ENCODE measurements around the gene SLC9C2. TPM values are rescaled to one million over a fixed set of nuclear protein-coding genes. Genes with fewer than 3 reads are reported as not detected.
"Not testable (repeated sequence)": the region's sequence is repeated elsewhere in the genome, so short reads cannot be mapped to it uniquely, and the experiment has no call there.

Gene SLC9C2
- total RNA-seq, 1 experiment from 2014 or later, result not detected

DNA sequence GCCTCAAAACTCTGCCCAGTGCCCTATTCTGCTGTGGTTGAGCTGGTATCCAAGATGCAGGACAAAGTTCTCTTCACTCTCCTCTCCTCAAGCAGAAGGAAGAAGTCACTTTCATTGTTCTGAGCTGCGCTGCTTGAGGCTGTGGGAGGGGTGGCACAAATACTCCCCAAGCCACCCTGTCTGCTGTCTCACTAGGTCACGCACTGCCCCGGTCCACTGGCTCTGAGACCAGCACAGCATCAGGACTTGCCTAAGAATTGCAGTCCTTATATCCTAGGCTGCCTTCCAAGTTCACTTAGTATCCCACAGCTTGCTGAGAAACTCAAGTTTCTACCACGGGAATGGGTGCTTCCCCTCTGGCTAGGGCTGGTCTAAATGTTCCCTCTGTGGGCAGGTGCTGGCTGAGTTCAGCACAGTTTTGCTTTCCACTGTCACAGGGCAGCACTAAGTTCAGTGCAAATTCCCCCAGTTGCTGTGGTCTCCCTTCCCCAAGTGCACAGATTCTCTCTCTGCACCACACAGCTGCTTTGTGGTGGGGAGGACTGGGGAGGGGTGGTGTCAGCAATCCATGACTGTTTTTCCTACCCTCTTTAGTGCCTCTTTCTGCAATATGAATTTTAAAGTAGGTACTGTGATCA, 32.4 kb downstream of the SLC9C2 start:
- no peaks in the 10 kb centered on the region for H3K36me3 ChIP-seq (ENCODE audit: insufficient read depth, low read length)
- no peaks in the 10 kb centered on the region for H3K9me2 ChIP-seq (replicated peaks; ENCODE audit: insufficient read depth, low read length)
- no peak overlapping the region for H3K4me2 ChIP-seq (ENCODE audit: low read depth, low read length, poor library complexity, severe bottlenecking)
- H3K9me3 ChIP-seq (ENCODE audit: low read length), result no peaks in the 10 kb centered on the region
- H2AFZ ChIP-seq (ENCODE audit: low read length), result no peak overlapping the region
- H3K27me3 ChIP-seq (ENCODE audit: low read length), result no peaks in the 10 kb centered on the region
- no peak for DNase-seq
- no peaks in the 10 kb centered on the region for H3K4me1 ChIP-seq (ENCODE audit: low read length)
- H3K27ac ChIP-seq (ENCODE audit: low read length), result no peak overlapping the region
- no peaks in the 10 kb centered on the region for H3K79me2 ChIP-seq (ENCODE audit: low read length)
- H3K9ac ChIP-seq (ENCODE audit: low read length), result no peak overlapping the region
- no peak overlapping the region for H3K4me3 ChIP-seq (ENCODE audit: low read length)
- H4K20me1 ChIP-seq (ENCODE audit: insufficient read depth, low read depth, low read length), result no peaks in the 10 kb centered on the region

DNA sequence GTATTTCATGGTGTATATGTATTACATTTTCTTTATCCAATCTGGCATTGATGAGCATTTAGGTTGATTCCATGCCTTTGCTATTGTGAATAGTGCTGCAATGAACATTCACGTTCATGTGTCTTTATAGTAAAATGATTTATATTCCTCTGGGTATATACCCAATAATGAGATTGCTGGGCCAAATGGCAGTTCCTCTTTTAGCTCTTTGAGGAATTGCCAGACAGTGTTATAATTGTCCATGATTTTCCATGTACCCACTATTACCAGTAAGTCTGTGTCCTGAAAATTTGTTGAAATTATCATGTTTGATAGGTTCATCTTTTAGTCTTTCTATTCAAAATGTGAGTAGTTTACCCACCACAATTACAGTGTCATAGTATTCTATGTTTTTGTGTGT, 34.4 kb downstream of the SLC9C2 start:
- Histone ChIP-seq H2AFZ (ENCODE audit: low read length) (no peak overlapping the region), H3K27ac (ENCODE audit: low read length) (no peak overlapping the region), H3K9ac (ENCODE audit: low read length) (no peak overlapping the region), H3K9me2 (replicated peaks; ENCODE audit: insufficient read depth, low read length) (no peaks in the 10 kb centered on the region), H3K79me2 (ENCODE audit: low read length) (no peaks in the 10 kb centered on the region), H3K4me1 (ENCODE audit: low read length) (no peaks in the 10 kb centered on the region), H3K36me3 (ENCODE audit: insufficient read depth, low read length) (no peaks in the 10 kb centered on the region), H3K27me3 (ENCODE audit: low read length) (no peaks in the 10 kb centered on the region), H3K4me3 (ENCODE audit: low read length) (no peak overlapping the region), H4K20me1 (ENCODE audit: insufficient read depth, low read depth, low read length) (no peaks in the 10 kb centered on the region), H3K4me2 (ENCODE audit: low read depth, low read length, poor library complexity, severe bottlenecking) (no peak overlapping the region), H3K9me3 (ENCODE audit: low read length) (no peaks in the 10 kb centered on the region)
- DNase-seq, result no peak

DNA sequence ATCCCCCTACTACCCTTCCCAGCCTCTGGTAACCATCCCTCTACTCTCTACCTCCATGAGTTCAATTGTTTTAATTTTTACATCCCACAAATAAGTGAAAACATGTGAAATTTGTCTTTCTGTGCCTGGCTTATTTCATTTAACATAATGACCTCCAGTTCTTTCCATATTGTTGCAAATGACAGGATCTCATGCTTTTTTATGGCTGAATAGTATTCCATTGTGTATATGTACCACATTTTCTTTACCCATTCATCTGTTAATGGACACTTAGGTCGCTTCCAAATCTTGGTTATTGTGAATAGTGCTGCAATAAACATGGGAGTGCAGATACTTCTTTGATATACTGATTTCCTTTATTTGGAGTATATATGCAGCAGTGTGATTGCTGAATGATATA, 39.0 kb downstream of the SLC9C2 start:
- not testable (repeated sequence) for H3K9ac ChIP-seq (ENCODE audit: low read length); H3K9me2 ChIP-seq (replicated peaks; ENCODE audit: insufficient read depth, low read length); H3K36me3 ChIP-seq (ENCODE audit: insufficient read depth, low read length); H3K4me3 ChIP-seq (ENCODE audit: low read length); H4K20me1 ChIP-seq (ENCODE audit: insufficient read depth, low read depth, low read length); H3K4me2 ChIP-seq (ENCODE audit: low read depth, low read length, poor library complexity, severe bottlenecking); H3K27ac ChIP-seq (ENCODE audit: low read length); H3K4me1 ChIP-seq (ENCODE audit: low read length); H2AFZ ChIP-seq (ENCODE audit: low read length); H3K79me2 ChIP-seq (ENCODE audit: low read length); H3K27me3 ChIP-seq (ENCODE audit: low read length); H3K9me3 ChIP-seq (ENCODE audit: low read length); DNase-seq

DNA sequence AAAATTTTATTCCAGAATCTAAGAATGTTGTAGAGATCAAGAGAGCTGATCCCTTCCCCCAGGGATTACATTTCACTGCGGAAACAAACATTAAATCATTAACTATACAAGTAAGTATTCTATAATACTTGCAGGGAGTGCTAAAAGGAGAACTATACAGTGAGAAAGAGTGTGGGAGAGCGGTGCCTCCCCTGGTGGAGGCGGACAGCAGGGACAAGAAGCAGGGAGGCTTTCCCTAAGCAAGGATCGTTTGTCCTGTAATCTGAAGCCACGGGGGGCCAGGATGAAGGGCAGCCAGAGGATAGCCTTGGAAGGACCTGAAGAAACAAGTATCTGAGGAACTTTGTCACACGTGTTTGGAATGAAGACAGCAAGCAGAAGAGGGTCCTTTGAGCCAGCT, 40.1 kb downstream of the SLC9C2 start:
- Histone ChIP-seq H3K9me3 (ENCODE audit: low read length) (no peaks in the 10 kb centered on the region), H4K20me1 (ENCODE audit: insufficient read depth, low read depth, low read length) (no peaks in the 10 kb centered on the region), H3K9ac (ENCODE audit: low read length) (no peak overlapping the region), H3K27me3 (ENCODE audit: low read length) (no peaks in the 10 kb centered on the region), H3K4me1 (ENCODE audit: low read length) (no peaks in the 10 kb centered on the region), H3K27ac (ENCODE audit: low read length) (no peak overlapping the region), H3K4me3 (ENCODE audit: low read length) (no peak overlapping the region), H3K9me2 (replicated peaks; ENCODE audit: insufficient read depth, low read length) (no peaks in the 10 kb centered on the region), H3K36me3 (ENCODE audit: insufficient read depth, low read length) (no peaks in the 10 kb centered on the region), H3K4me2 (ENCODE audit: low read depth, low read length, poor library complexity, severe bottlenecking) (no peak overlapping the region), H2AFZ (ENCODE audit: low read length) (no peak overlapping the region), H3K79me2 (ENCODE audit: low read length) (no peaks in the 10 kb centered on the region)
- no peak for DNase-seq

DNA sequence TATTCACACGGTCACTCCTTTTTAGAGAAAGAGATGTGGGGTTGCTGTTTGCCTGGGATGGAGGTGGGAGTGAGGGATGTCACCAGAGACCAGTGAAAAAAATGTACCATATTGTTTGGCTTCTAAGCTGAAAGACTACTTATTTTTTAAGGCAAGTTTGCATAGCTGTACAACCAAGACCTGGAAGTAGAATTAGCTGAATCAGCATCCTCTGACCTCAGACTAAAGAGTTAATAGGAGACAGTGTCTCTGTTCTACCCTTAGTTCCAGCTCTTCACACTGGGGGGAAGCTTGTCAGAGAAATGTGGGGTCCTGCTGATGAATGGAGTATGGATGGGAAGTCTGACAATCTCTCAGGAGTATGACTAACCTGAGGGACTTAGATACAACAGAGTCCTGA, 41.6 kb downstream of the SLC9C2 start:
- no peak overlapping the region for H3K4me3 ChIP-seq (ENCODE audit: low read length)
- no peak overlapping the region for H2AFZ ChIP-seq (ENCODE audit: low read length)
- H3K4me2 ChIP-seq (ENCODE audit: low read depth, low read length, poor library complexity, severe bottlenecking), result no peak overlapping the region
- H3K36me3 ChIP-seq (ENCODE audit: insufficient read depth, low read length), result no peaks in the 10 kb centered on the region
- no peak overlapping the region for H3K9ac ChIP-seq (ENCODE audit: low read length)
- H4K20me1 ChIP-seq (ENCODE audit: insufficient read depth, low read depth, low read length), result no peaks in the 10 kb centered on the region
- DNase-seq, result no peak
- no peaks in the 10 kb centered on the region for H3K9me2 ChIP-seq (replicated peaks; ENCODE audit: insufficient read depth, low read length)
- H3K27me3 ChIP-seq (ENCODE audit: low read length), result no peaks in the 10 kb centered on the region
- no peaks in the 10 kb centered on the region for H3K4me1 ChIP-seq (ENCODE audit: low read length)
- no peak overlapping the region for H3K27ac ChIP-seq (ENCODE audit: low read length)
- no peaks in the 10 kb centered on the region for H3K79me2 ChIP-seq (ENCODE audit: low read length)
- H3K9me3 ChIP-seq (ENCODE audit: low read length), result no peaks in the 10 kb centered on the region

DNA sequence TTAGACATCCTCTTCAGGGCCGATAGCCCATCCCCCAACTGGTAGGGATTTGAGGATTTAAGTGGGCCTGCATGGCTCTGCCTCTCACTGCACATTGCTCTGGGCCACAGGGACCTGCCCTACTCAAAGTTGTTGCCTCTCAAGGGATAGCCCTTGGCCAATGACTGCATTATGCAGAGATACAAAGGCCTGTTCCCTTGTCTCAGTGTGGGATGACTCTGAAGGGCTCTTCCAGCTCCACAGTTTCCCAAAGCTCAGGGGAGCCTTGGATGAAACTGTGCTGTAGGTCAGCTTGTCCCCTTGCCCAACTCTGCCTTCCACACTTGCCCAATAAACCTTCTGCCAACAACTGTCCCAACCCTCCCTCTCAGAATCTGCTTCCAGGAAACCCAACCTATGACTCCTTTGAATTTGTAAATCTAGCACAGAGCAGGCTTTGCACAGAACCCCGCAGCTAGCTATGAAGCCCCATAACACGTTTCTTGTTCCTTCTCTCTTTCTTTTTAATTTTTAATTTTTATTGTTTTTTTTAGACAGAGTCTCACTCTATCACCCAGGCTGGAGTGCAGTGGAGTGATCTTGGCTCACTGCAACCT, 42.5 kb downstream of the SLC9C2 start:
- DNase-seq, result no peak
- H3K9me2 ChIP-seq (replicated peaks; ENCODE audit: insufficient read depth, low read length), result no peaks in the 10 kb centered on the region
- H3K4me3 ChIP-seq (ENCODE audit: low read length), result no peak overlapping the region
- no peaks in the 10 kb centered on the region for H4K20me1 ChIP-seq (ENCODE audit: insufficient read depth, low read depth, low read length)
- H3K36me3 ChIP-seq (ENCODE audit: insufficient read depth, low read length), result no peaks in the 10 kb centered on the region
- no peaks in the 10 kb centered on the region for H3K79me2 ChIP-seq (ENCODE audit: low read length)
- no peak overlapping the region for H3K4me2 ChIP-seq (ENCODE audit: low read depth, low read length, poor library complexity, severe bottlenecking)
- no peak overlapping the region for H2AFZ ChIP-seq (ENCODE audit: low read length)
- H3K9ac ChIP-seq (ENCODE audit: low read length), result no peak overlapping the region
- no peak overlapping the region for H3K27ac ChIP-seq (ENCODE audit: low read length)
- no peaks in the 10 kb centered on the region for H3K4me1 ChIP-seq (ENCODE audit: low read length)
- H3K27me3 ChIP-seq (ENCODE audit: low read length), result no peaks in the 10 kb centered on the region
- no peaks in the 10 kb centered on the region for H3K9me3 ChIP-seq (ENCODE audit: low read length)

DNA sequence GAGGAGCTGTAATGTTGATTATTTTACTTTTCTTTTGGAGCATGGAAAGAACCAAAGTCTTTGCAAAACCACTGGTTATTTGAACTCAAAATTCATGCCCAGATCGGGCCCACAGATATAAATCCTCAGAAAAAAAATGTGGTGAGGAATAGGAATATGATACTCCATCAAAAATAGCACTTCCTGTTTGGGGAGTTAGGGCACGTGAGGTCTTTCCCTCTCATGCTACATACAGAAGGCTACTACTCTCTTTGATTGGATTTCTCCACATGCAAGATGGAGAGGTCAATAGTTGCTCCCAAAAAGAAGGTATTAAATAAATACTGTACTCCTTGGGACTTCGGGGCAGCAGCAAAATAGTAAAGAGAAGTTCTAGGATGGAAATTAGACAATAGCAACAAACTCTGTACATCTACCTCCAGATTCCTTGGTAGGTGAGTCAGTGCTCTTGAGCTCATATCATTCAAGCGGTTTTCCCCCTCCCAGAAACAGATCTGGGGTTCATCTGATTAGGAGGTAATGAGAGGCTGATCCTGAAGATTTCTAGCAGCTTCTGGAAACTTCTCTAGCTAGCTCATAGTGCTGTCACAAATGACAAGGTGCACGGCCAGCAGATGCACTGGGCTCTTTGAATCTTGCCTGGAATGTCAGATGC, 47.1 kb downstream of the SLC9C2 start:
- H3K9ac ChIP-seq (ENCODE audit: low read length), result no peak overlapping the region
- H3K36me3 ChIP-seq (ENCODE audit: insufficient read depth, low read length), result no peaks in the 10 kb centered on the region
- no peaks in the 10 kb centered on the region for H3K9me3 ChIP-seq (ENCODE audit: low read length)
- no peaks in the 10 kb centered on the region for H3K9me2 ChIP-seq (replicated peaks; ENCODE audit: insufficient read depth, low read length)
- no peaks in the 10 kb centered on the region for H3K27me3 ChIP-seq (ENCODE audit: low read length)
- H4K20me1 ChIP-seq (ENCODE audit: insufficient read depth, low read depth, low read length), result no peaks in the 10 kb centered on the region
- no peak overlapping the region for H3K4me3 ChIP-seq (ENCODE audit: low read length)
- H3K4me2 ChIP-seq (ENCODE audit: low read depth, low read length, poor library complexity, severe bottlenecking), result no peak overlapping the region
- DNase-seq, result no peak
- no peak overlapping the region for H2AFZ ChIP-seq (ENCODE audit: low read length)
- no peaks in the 10 kb centered on the region for H3K79me2 ChIP-seq (ENCODE audit: low read length)
- H3K4me1 ChIP-seq (ENCODE audit: low read length), result no peaks in the 10 kb centered on the region
- no peak overlapping the region for H3K27ac ChIP-seq (ENCODE audit: low read length)

DNA sequence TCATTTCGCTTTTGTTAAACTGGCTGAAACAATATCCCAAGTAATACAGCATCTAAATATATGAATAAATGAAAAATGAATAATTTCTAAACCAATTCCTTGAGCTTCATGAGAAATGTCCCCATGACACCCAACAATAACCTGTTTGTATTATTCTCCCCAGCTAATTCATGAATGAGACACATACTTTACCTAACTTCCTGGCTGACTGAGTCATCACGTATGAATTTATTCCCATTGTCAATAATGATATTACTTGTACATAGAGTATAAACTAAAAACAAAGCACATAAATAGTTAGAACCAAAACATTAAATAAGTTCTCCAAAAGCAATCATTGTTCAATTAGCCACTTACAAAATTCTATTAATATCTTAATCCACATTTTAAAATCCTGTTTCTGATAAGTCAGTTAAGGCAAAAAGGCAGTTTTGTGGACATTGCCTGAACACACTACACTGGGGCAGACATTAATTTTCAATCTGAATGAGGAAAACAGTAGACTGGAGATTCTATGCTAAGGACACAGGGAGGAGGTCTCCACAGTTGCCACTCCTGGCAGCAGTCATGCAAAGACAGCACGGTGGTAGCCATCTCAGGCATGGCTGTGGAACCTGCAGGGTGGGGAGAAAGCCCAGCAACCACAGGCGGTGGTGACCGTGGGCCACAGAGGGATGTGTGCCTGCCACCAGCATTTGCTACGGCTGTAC, 48.2 kb downstream of the SLC9C2 start:
- Histone ChIP-seq H2AFZ (ENCODE audit: low read length) (no peak overlapping the region), H3K36me3 (ENCODE audit: insufficient read depth, low read length) (no peaks in the 10 kb centered on the region), H3K27me3 (ENCODE audit: low read length) (no peaks in the 10 kb centered on the region), H3K79me2 (ENCODE audit: low read length) (no peaks in the 10 kb centered on the region), H3K9me2 (replicated peaks; ENCODE audit: insufficient read depth, low read length) (no peaks in the 10 kb centered on the region), H3K4me1 (ENCODE audit: low read length) (no peaks in the 10 kb centered on the region), H3K27ac (ENCODE audit: low read length) (no peak overlapping the region), H3K9me3 (ENCODE audit: low read length) (no peaks in the 10 kb centered on the region), H3K4me3 (ENCODE audit: low read length) (no peak overlapping the region), H3K9ac (ENCODE audit: low read length) (no peak overlapping the region), H4K20me1 (ENCODE audit: insufficient read depth, low read depth, low read length) (no peaks in the 10 kb centered on the region), H3K4me2 (ENCODE audit: low read depth, low read length, poor library complexity, severe bottlenecking) (no peak overlapping the region)
- DNase-seq, result no peak

All from Karpas-422 (cell line).